ENCODE measurements around the gene HAPLN3. TPM values are rescaled to one million over a fixed set of nuclear protein-coding genes. Genes with fewer than 3 reads are reported as not detected.

The HAPLN3 gene
- polyA plus RNA-seq, 5 donors = 2.4 to 4.7 (median 3.5) TPM

DNA sequence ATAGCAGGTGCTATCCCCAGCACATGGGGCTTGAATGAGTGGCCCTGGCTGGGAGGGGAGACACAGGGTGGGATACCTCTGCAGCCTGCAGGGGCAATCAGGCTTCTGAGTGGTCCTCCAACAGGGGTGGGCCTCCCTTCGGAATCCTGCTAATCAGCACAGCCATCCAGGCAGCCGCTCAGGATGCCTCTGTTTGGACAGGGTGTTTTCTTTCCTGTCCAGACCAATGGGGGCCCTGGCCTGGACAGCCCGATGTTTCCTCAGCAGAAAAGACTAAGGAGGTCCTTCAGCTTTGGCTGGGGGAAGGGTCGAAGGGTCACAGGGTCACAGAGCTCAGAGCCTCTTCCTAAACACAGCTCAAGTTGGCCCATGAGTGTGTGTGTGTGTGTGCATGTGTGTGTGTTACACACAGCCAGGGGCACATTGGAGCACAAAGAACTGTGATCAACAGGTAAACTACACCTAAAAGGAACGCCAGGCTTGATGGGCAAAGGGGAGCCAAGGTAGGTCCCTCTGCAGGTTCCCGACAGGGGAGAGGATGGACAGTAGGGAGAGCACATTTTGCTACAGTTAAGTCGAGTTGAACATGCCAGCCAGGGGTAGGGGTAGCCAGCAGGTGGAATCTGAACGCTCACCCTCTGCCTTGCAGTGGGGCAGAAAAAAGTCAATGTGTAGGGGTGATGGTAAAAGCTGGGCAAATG is 1.1 kb upstream of the HAPLN3 start:
- no peak for DNase-seq

DNA sequence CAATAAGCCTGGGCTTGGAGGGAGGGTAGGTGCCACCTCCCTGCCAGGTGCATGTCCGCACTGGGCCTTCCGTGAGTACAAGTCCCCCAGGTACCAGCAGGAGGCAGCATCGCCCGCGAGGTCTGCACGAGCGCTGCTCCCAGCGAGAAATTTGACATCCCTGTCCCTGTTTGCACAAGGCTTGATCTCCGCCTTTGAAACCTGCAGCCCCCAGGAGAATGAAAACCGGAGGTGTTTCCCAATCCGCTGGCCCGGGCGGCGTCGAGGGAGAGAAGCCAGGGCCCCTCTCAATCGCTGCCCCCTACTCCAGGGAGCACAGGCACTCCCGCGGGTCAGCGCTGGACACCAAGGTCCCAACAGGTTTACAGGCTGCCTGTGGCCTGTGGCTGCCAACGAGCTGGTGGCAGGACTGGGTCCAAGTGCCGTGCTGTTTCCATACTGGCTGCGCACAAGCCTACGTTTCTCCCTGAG is 961 bp downstream of the HAPLN3 start:
- no peak for DNase-seq

DNA sequence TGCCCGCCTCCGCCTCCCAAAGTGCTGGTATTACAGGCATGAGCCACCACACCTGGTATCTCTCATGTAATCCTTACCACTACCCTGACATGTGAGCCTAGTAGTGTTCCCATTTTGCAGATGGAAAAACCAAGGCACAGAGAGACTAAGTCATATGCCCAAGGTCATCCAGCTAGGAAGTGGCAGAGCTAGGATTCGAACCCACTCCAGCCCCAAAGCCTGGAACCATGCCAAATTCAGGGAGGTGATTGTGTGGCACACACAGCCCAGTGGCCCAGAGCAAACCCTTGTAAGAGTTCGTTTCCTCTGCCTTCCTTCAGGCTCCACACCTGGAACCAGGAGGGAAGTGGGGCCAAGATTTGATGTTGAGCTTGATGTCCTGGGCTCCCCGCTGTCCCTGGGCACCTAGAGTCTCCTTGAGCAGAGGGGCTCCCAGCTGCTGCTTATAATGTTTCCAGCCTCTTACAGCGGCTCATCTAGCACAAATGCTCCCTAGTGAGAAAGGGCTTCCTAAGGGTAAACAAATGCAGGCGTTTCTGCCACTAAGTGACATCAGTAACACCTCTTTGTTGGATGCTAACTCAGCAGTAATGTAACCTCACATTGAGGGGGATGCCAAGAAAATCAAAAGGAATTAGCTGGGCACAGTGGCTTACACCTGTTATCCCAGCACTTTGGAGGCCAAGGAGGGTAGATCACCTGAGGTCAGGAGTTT is 3.6 kb downstream of the HAPLN3 start:
- no peak for DNase-seq

DNA sequence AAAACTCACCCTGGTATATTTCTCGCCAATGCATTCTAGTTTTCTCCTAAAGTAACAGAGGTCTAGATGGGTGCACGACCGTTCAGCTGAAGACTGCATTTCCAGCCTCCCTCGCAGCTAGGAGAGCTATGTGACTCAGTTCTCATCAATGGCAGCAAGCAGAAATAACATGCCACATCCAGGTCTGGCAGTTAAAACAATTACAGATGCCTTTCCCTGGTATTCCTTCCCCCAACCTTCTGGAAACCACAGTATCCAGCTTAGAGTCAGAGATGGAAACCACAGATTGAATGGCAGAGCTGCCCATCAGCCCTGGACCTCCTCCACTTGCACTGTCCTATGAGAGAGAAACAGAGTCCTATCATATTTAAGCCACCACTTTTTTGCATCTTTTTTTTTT is 4.8 kb downstream of the HAPLN3 start:
- DNase-seq = no peak

DNA sequence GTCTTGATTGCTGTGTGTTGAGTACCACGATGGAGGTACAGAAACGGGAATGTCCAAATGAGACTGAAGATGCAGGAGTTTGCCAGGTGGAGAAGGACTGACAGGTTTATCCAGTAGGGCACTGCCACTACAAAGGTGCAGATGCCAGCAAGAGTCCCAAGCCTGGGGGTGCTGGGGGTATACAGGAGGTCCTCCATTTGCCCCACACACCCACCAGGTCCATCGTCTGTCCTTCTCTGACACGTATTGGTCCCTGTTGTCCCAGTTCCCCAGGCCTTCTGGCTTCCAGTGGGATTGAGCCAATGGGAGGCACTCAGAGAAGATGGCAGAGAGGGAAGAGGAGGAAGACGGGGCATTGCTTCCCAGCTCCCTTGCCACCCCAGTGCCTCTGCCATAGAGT is 6.6 kb downstream of the HAPLN3 start:
- no peak for DNase-seq

DNA sequence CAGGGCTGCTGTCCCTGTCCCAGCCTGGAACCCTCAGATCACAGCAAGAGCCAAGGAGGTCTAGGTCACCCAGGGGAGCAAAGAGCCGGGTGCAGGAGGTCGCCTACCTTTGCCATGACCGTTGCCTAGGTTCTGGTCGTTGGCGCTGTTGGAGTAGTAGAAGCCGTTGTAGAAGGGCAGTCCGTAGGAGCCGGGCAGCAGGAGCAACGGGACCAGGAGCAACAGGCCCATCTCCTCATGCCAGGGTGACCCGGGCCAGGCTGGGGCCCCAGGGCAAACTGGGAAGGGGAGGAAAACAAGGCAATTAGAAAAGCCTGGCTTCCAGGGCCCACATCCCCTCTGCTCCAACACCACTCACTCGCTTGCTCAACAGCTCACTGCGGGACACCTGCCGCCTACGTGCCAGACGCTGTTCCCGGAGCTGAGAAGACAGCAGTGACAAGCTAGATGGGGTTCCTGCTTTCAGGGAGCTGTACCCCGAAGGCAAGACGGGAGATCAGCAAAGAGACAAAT is 8.2 kb downstream of the HAPLN3 start:
- DNase-seq = no peak

DNA sequence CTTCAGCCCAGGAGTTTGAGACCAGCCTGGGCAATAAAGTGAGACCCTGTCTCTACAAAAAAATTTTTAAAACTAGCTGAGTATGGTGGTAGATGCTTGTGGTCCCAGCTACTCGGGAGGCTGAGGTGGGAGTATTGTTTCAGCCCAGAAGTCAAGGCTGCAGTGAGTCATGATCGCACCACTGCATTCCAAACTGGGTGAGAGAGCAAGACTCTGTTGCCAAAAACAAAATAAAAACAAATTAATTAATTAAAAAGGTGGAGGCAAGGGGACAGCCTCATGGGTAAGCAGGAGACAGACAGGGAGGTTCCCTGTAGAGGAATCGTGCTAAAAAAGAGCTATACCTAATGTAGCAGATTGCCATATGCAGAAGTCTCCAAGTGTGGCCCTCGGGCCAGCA is 12.6 kb downstream of the HAPLN3 start:
- DNase-seq = no peak

DNA sequence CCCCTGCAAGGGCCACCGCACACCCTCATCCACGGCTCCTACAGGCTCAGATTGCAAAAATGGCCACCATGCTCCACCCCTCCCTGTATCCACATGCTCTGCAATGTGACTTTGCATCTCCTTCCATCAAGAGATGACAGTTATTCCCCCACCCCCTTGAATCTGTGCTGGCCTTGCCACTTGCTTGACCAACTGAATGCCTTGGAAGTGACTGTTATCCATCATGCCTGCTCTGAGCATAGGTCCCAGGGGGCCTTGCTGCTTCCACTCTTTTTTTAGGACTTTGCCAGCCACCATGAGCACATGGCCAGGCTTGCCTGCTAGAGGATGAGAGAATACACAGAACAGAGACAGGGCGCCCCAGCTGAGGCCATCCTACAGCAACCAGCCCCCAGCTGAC is 13.6 kb downstream of the HAPLN3 start:
- DNase-seq = no peak

DNA sequence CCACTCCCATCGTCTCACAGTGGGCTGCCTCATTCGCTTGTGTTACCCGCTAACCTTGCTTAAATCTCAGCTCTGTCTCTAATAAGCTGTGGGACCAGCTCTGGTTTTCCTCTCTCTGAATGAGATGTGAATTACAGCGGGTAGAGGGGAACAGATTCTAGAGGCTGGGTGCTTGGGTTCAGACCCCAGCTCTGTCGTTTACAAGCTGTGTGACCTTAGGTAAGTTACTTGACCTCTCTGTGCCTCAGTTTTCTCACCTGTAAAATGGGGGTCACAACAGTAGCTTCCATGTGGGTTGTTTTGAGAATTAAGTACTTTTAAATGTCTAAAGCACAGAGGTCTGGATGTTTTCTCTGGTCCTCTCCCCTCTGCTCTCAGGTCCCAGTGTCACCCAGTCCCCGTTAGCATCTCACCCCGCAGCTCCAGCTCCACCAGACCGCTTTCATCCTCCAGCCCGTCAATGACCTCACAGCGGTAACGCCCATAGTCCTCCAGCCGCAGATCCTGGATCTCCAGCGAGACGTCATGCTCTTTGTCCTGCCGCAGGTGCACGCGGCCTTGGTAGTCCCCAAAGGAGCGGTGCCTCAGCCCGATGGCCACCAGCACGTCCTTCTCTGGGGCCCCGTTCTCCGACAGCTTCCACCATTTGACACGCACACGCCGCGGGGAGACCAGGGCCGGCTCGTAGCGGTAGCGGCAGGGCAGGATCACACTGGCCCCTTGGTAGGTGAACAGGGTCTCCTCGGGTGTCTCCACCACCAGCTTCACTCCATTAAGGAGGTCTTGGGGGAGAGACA is 14.2 kb downstream of the HAPLN3 start:
- no peak for DNase-seq

DNA sequence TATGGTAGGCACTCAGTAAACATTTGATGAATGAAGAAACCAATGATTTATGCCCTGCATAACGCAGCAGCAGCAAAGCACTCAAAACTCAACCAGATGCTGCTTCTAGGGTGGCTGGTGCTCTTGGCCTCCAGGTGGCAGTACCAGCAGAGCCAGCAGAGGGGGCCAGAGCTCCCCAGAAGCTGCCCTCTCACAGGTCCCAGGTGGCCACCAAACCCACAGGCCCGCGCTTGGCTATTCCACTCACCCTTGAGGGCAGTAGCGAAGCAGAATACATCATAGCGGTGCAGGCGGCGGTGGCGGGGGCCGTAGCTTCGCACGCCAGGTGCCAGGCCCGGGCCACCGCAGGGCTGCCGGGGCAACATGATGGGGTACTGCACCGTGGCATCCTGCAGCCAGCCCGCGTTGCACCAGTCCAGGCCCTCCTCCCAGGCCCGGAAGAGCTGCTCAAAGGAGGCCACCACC is 16.6 kb downstream of the HAPLN3 start:
- DNase-seq = no peak

DNA sequence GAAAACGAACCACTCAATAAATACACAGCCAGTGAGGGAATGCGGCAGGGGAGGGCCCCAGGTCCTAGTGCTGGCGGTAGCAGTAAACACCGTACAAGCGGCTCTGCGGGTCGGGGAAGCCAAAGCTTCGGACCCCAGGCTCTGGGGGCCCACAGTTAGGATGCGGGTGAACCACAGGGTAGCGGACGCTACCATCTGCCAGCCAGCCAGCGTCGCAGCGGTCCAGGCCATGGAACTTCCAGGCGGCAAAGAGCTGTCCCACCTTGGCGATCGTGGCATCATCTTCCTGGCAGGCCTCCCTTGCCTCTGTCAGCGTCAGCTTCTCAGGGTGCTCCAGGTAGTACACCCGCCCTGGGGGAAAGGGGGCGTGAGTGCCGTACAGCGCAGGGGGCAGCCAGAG is 17.4 kb downstream of the HAPLN3 start:
- DNase-seq = no peak

DNA sequence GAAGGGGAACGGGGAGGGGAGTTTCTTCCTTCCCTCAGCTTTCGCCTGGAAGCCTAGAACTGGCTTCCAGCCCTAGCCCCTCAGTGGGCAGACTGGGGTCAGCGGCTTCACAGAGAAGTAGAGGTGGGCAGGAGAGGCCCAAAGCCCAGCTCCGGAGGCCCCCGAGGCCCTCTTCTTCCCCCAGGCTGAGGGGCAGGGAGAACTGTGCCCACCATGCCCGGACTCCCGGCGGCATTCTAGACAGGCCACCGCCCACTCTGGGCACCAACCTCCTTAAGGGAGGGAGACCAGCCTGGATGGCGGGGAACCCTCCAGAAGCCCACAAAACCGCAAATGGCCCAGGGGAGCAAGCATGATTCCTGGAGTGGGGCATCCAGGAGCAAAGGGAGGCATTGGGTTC is 17.9 kb downstream of the HAPLN3 start:
- no peak for DNase-seq

DNA sequence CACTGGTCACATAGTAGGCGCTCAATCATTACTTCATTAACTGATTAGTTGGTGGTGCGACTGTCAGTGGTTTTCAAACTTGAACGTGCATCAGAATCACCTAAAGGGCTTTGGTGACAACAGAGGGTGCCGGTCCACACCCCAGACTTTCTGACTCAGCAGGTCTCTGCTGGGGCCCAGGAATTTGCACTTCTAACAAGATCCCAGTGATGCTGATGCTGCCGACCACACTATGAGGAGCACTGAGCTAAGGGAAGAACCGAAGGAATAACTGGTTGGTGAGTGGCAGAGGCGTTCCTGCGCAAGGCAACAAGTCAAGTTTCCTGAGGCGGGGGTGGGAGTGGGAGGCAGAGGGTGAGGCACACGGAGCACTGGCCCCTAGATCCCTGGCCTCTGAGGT is 18.8 kb downstream of the HAPLN3 start:
- no peak for DNase-seq

DNA sequence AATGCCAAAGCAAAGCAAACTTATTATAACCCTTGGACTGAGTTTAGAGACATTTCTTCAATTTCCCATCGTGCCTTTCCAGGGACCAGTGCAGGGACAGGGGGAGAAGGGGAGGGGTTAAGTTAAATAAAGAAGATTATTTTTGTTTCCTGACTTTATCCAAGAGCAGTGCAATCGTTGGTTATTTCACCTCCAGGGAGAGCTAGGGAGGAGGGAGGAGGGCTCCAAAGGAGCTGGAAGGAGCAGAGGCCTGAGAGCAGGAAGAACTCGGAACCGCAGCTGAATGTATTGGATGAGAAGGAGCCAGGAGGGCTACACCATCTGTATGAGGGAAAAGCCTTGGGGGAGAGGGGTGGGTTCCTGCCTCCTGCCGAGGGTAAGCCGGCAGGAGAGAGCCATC is 20.7 kb downstream of the HAPLN3 start:
- DNase-seq = no peak

DNA sequence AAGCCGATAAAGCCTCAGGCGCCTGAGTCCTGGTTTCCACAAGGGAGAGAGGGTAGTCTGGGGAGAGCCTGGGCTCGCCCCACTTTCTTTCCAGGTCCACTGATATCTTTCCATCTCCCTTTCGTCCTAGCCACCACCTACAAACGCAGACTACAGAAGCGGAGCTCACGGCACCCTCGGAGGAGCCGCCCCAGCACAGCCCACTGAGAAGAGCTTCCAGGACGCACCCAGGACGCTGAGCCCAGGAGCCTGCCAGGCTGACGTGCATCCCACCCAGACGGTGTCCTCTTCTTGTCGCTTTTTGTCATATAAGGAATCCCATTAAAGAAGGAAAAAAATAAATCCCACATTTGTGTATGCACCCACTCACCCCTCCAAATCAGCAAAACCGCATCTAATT is 21.1 kb downstream of the HAPLN3 start:
- no peak for DNase-seq

DNA sequence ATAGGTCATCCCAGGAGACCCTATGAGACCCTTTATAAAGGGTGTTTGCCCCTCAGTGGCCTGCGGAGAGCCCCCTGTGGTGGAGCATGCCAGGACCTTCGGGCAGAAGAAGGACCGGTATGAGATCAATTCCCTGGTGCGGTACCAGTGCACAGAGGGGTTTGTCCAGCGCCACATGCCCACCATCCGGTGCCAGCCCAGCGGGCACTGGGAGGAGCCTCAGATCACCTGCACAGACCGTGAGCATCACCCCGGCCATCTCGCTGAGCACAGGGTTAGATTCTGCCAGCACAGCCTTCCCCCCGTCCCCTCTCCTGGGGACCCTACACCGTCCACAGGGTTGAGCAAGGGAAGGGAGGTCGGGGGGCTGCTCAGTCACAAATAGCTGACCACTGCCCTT is 21.6 kb downstream of the HAPLN3 start:
- DNase-seq = no peak

DNA sequence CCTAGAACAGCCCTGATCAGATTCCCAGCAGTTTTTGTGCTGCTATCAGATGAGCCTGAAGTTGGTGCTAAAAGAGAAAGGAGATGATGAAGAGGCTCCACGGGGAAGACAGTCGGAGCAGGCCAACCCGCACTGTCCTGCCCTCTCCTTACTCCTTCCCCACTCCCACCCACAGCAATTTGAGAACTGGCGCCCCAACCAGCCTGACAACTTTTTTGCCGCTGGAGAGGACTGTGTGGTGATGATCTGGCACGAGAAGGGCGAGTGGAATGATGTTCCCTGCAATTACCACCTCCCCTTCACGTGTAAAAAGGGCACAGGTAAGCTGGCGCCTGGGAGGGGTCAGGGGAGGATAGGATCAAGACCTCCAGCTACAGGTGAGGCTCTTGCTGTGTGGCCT is 22.6 kb downstream of the HAPLN3 start:
- DNase-seq = no peak

DNA sequence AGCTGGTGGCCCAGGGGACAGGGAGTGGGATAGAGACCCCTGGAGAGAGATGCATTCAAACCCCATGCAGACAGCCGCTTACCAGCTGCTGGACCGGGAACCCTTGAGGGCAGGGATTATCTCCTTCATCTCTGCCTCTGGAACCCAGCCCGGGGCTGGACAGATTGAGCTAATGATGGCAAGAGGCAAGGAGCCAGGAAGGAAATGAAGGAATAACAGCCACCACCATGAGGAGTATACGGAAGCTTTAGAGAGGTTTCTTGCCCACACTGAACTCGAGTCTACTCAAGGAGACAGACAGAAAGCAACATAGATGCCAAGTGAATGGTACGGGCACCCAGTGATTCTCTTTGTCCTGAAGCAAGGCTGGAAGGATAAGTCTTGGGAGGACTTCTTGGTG is 23.2 kb downstream of the HAPLN3 start:
- DNase-seq = no peak

DNA sequence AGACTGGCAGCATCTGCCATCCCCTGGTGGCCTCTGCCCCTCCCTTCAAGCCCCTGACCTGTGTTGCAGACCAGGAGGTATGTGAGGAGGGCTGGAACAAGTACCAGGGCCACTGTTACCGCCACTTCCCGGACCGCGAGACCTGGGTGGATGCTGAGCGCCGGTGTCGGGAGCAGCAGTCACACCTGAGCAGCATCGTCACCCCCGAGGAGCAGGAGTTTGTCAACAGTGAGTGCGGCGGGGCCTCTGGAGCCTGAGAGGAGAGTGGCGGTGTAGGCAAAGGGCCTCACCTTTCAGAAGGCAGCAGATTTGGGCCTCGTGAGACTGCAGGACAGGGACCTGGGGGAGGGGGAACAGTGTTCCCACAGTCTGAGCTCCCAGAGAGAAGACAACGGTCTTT is 24.0 kb downstream of the HAPLN3 start:
- no peak for DNase-seq

DNA sequence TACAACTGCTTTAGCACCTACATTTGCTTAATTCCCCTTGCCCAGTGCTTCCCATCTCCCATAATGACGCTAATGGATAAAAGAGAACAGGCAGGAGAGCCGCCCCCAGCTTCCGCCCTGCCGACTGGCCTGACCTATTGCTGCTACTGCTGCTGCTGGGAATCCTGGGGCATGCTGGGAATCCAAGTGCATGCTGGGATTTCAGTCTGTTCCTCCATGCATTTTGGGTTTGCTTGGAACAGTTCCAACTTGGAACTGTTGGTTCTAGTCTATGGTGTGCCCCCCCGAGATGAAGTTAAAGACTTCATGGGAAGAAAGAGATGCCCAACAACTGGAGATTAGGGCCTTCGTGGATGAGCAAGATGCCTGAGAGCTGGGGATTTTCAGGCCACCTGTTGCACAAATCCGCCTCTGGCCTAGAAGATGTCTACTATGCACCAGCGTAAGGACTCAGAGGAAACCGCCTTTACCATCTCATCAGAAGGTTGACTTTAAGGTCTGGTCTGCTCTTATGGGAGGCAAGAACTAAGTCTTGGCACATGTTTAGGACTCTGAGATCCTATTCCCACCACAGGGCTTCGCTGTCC is 29.0 kb downstream of the HAPLN3 start:
- DNase-seq = no peak

DNA sequence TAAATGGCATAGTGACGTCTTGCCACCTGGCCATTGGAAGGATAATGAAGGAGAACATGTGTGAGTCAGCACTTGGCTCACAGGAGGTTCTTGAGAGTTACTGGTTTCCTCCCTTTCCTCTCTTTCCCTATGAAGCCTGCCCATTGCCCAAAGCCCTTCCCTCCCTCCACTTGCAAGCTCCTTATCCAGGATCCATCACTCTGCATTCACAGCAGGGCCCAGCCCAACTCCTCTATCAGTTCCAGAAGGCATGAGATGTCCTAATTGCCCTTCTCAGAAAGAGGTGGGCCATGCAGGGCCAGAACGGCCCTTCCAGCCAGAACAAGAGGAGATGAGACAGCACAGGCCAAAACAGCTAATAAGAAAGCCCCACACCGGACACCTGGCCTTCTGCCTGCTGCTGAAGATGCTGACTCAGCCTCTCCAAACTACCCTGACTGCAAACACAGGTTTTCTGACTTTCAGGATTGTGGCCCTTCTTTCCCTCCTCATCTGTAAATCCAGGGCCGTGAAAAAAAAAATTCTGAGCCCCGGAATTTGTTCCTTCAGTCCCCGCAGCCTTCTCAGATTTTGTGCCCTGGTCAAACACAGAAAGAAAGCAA is 29.7 kb downstream of the HAPLN3 start:
- no peak for DNase-seq

All from right lung (tissue), 5 donors.